ENCODE measurements around the gene TMC5. TPM values are rescaled to one million over a fixed set of nuclear protein-coding genes. Genes with fewer than 3 reads are reported as not detected.

TMC5 gene
- total RNA-seq, 1 donor from 2014 or later: not detected

DNA sequence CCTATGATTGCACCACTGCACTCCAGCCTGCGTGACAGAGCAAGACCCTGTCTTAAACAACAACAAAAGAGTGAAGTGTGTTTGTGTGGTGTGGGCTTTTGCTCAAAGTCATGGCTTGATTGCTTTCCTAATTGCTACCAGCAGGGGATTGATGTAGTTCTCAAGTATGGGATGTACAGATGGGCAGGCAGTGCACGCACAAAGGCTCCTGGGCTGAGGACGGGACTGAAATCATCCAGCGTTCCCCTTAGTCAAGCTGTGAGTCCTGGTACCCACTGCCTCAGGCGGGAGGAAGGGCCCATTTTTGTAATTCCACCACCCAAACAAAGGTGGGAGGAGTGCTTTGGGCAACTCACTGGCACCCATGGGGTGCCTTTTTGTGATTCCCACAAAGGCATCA, 56.9 kb downstream of the TMC5 start:
- H3K4me1 ChIP-seq: no peaks in the 10 kb centered on the region
- no peak overlapping the region for H3K27ac ChIP-seq
- no peak for DNase-seq (ENCODE audit: low spot score in 2 of 2)
- no peaks in the 10 kb centered on the region for H3K9me3 ChIP-seq
- intact Hi-C loops (cut with DNase I): no loop called here
- no peaks in the 10 kb centered on the region for H3K27me3 ChIP-seq
- H3K4me3 ChIP-seq: no peak overlapping the region
- H3K36me3 ChIP-seq: no peaks in the 10 kb centered on the region
- TF ChIP-seq, protein P1, sequence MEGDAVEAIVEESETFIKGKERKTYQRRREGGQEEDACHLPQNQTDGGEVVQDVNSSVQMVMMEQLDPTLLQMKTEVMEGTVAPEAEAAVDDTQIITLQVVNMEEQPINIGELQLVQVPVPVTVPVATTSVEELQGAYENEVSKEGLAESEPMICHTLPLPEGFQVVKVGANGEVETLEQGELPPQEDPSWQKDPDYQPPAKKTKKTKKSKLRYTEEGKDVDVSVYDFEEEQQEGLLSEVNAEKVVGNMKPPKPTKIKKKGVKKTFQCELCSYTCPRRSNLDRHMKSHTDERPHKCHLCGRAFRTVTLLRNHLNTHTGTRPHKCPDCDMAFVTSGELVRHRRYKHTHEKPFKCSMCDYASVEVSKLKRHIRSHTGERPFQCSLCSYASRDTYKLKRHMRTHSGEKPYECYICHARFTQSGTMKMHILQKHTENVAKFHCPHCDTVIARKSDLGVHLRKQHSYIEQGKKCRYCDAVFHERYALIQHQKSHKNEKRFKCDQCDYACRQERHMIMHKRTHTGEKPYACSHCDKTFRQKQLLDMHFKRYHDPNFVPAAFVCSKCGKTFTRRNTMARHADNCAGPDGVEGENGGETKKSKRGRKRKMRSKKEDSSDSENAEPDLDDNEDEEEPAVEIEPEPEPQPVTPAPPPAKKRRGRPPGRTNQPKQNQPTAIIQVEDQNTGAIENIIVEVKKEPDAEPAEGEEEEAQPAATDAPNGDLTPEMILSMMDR (IDR thresholded peaks at IDR 0.05): no peak

DNA sequence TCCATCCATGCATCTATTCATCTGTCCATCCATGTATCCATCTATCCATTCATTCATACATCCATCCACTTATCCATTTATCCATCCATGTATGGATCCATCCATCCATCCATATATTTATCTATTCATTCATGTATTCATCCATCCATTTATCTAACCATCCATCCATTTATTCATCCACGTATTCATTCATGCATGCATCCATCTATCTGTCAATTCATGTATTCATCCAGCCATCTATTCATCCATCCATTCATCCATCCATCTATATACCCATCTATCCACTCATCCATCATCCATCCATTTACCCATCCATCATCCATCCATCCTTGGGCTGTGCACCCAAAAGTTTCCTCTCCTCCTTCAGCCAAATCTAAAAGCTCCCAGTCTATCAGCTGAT, 60.8 kb downstream of the TMC5 start:
- intact Hi-C loops (cut with DNase I): no loop called here

DNA sequence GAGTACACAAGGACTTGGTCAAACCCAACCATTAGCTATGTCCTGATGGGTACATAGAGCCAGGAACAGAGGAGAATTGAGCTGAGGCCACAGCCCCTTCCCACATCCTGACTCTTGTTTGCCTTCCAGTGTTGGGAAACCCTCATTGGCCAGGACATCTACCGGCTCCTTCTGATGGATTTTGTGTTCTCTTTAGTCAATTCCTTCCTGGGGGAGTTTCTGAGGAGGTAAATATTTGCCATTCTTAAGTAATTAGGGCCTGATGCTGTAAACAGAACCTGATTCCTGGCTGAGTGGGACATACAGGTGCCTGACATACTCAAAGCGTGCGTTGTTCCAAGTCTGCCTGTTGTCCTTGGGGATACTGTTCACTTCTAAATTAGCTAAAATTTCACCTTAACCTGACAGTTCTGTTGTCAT, 61.6 kb downstream of the TMC5 start:
- H3K36me3 ChIP-seq: no peaks in the 10 kb centered on the region
- DNase-seq (ENCODE audit: low spot score in 2 of 2): no peak
- H3K27me3 ChIP-seq: no peaks in the 10 kb centered on the region
- intact Hi-C loops (cut with DNase I): no loop called here
- TF ChIP-seq, protein P1 (IDR thresholded peaks at IDR 0.05): no peak
- no peak overlapping the region for H3K27ac ChIP-seq
- no peaks in the 10 kb centered on the region for H3K4me1 ChIP-seq
- no peaks in the 10 kb centered on the region for H3K9me3 ChIP-seq
- no peak overlapping the region for H3K4me3 ChIP-seq

More for the DNA sequence above, 60.8 kb downstream of the TMC5 start:
- TF ChIP-seq, protein P1 (IDR thresholded peaks at IDR 0.05): no peak
- Histone ChIP-seq H3K27ac (no peak overlapping the region), H3K27me3 (no peaks in the 10 kb centered on the region), H3K36me3 (no peaks in the 10 kb centered on the region), H3K9me3 (no peaks in the 10 kb centered on the region), H3K4me3 (no peak overlapping the region), H3K4me1 (no peaks in the 10 kb centered on the region)
- no peak for DNase-seq (ENCODE audit: low spot score in 2 of 2)

DNA sequence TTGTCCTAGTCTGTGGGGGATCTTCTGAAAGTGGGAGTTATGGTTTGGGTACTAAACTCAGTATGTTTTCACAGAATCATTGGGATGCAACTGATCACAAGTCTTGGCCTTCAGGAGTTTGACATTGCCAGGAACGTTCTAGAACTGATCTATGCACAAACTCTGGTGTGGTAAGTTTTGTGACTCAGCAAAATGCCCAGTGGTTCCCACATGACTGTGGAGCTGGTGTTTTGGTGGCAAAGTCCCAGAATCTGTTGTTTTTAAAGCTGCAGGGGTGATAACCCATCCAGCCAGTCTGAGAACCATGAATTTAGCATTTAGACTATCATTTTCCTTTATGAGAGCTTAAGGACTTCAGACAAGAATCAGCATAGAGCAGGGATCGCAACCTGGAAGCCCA, 63.6 kb downstream of the TMC5 start:
- no peaks in the 10 kb centered on the region for H3K4me1 ChIP-seq
- H3K27ac ChIP-seq: no peak overlapping the region
- H3K4me3 ChIP-seq: no peak overlapping the region
- DNase-seq (ENCODE audit: low spot score in 2 of 2): no peak
- H3K36me3 ChIP-seq: no peaks in the 10 kb centered on the region
- H3K9me3 ChIP-seq: no peaks in the 10 kb centered on the region
- no peaks in the 10 kb centered on the region for H3K27me3 ChIP-seq
- intact Hi-C loops (cut with DNase I): no loop called here
- TF ChIP-seq, protein P1 (IDR thresholded peaks at IDR 0.05): no peak

DNA sequence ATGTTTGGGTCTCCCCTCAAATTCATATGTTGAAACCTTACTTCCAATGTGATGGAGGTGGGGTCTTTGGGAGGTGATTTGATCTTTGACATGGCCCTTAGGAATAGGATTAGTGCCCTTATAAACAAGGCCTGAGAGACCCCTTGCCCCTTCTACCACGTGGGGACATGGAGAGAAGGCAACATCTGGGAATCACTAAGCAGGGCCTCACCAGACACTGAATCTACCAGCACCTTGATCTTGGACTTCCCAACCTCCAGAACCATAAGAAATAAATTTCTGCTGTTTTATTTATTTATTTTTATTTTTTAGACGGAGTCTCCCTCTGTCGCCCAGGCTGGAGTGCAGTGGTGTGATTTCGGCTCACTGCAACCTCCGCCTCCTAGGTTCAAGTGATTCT, 64.1 kb downstream of the TMC5 start:
- TF ChIP-seq, protein P1 (IDR thresholded peaks at IDR 0.05): no peak
- Histone ChIP-seq H3K4me1 (no peaks in the 10 kb centered on the region), H3K27ac (no peak overlapping the region), H3K9me3 (no peaks in the 10 kb centered on the region), H3K27me3 (no peaks in the 10 kb centered on the region), H3K36me3 (no peaks in the 10 kb centered on the region), H3K4me3 (no peak overlapping the region)
- intact Hi-C loops (cut with DNase I): no loop called here
- DNase-seq (ENCODE audit: low spot score in 2 of 2): no peak

DNA sequence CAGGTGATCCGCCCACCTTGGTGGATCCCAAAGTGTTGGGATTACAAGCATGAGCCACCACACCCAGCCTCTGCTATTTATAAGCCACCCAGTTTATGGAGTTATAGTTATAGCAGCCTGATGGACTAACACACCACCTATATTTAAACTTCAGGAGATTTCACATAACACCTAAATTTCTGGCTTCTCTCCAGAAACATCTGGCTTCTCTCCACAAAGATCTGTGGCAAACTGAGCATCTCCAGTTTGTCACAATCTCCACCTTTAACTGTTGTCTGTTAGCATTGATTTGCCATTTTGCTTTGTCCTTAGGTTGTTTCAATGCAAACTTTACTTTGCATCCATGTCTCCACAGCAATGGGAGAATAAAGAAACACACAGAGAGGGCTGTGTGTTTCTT, 64.6 kb downstream of the TMC5 start:
- intact Hi-C loops (cut with DNase I): no loop called here
- DNase-seq (ENCODE audit: low spot score in 2 of 2): no peak
- no peaks in the 10 kb centered on the region for H3K4me1 ChIP-seq
- no peaks in the 10 kb centered on the region for H3K36me3 ChIP-seq
- no peaks in the 10 kb centered on the region for H3K27me3 ChIP-seq
- H3K4me3 ChIP-seq: no peak overlapping the region
- H3K9me3 ChIP-seq: no peaks in the 10 kb centered on the region
- TF ChIP-seq, protein P1 (IDR thresholded peaks at IDR 0.05): no peak
- H3K27ac ChIP-seq: no peak overlapping the region

All from ascending aorta (tissue), 2 donors.